GM23338 (cell line): ENCODE data around the gene ROR1. TPM values are rescaled to one million over a fixed set of nuclear protein-coding genes. Genes with fewer than 3 reads are reported as not detected.

ENCODE experiments used
- ATAC-seq: fragments of 200-7000 bp; cut with Tn5 transposase; 3 replicates; pipeline ENCODE4 v1.9.1; 2020
- DNase-seq: peaks from one replicate; pipeline ENCODE4 v3.0.0-alpha.2; 2015; ENCODE audit warnings: low spot score
- H2AFZ ChIP-seq: fragments of 200-600 bp; sonication (generic); 2 replicates; pipeline ENCODE4 v1.8.0; 2016; ENCODE audit warnings: antibody characterized with exemption, mild to moderate bottlenecking, moderate library complexity
- H3F3A ChIP-seq: fragments of 200-600 bp; sonication (generic); replicated peaks from 2 replicates; pipeline ENCODE4 v1.8.0; 2017; ENCODE audit warnings: antibody characterized with exemption, mixed run types, low read depth
- H3K27ac ChIP-seq: fragments of 200-600 bp; sonication (generic); 2 replicates; pipeline ENCODE4 v1.6.1; 2016; ENCODE audit warnings: low read depth
- H3K27me3 ChIP-seq: fragments of 200-600 bp; sonication (generic); 2 replicates; pipeline ENCODE4 v1.8.0; 2016; ENCODE audit warnings: mild to moderate bottlenecking, mixed run types, moderate library complexity; ENCODE audit not compliant: insufficient read depth
- H3K36me3 ChIP-seq: fragments of 200-600 bp; sonication (generic); 2 replicates; pipeline ENCODE4 v1.8.0; 2016; ENCODE audit warnings: mild to moderate bottlenecking; ENCODE audit not compliant: insufficient read depth
- H3K4me1 ChIP-seq: fragments of 200-600 bp; sonication (generic); 2 replicates; pipeline ENCODE4 v1.8.0; 2016; ENCODE audit warnings: mild to moderate bottlenecking, moderate library complexity; ENCODE audit not compliant: insufficient read depth
- H3K4me2 ChIP-seq: fragments of 200-600 bp; sonication (generic); 2 replicates; pipeline ENCODE4 v1.7.1; 2017; ENCODE audit warnings: mixed run types
- H3K4me3 ChIP-seq: fragments of 200-600 bp; sonication (generic); 2 replicates; pipeline ENCODE4 v1.6.1; 2016; ENCODE audit warnings: mixed run types
- H3K79me2 ChIP-seq: fragments of 200-600 bp; sonication (generic); replicated peaks from 2 replicates; pipeline ENCODE4 v1.8.0; 2017; ENCODE audit warnings: mild to moderate bottlenecking; ENCODE audit not compliant: insufficient read depth
- H3K9me2 ChIP-seq: fragments of 200-600 bp; sonication (generic); 2 replicates; pipeline ENCODE4 v1.8.0; 2017; ENCODE audit not compliant: insufficient read depth
- H4K20me1 ChIP-seq: fragments of 200-600 bp; sonication (generic); replicated peaks from 2 replicates; pipeline ENCODE4 v1.8.0; 2017; ENCODE audit warnings: mild to moderate bottlenecking; ENCODE audit not compliant: insufficient read depth
- H3K27ac Mint-ChIP-seq: 2 replicates; pipeline ENCODE4 v1.8.0; 2020; ENCODE audit warnings: inconsistent platforms, mild to moderate bottlenecking, moderate library complexity, mixed read lengths
- H3K27me3 Mint-ChIP-seq: 3 replicates; pipeline ENCODE4 v1.8.0; 2022; ENCODE audit warnings: low read depth, mild to moderate bottlenecking, moderate library complexity, mixed read lengths, inconsistent platforms; ENCODE audit not compliant: insufficient read depth, poor library complexity
- H3K36me3 Mint-ChIP-seq: 3 replicates; pipeline ENCODE4 v1.8.0; 2021; ENCODE audit warnings: low read depth, mild to moderate bottlenecking, inconsistent platforms, moderate library complexity, mixed read lengths
- H3K4me1 Mint-ChIP-seq: 3 replicates; pipeline ENCODE4 v1.8.0; 2020; ENCODE audit warnings: mild to moderate bottlenecking, inconsistent platforms, mixed read lengths
- H3K4me3 Mint-ChIP-seq: 3 replicates; pipeline ENCODE4 v1.8.0; 2021; ENCODE audit warnings: moderate library complexity, mild to moderate bottlenecking, inconsistent platforms, mixed read lengths
- H3K9me3 Mint-ChIP-seq: 3 replicates; pipeline ENCODE4 v1.8.0; 2020; ENCODE audit warnings: moderate library complexity, mild to moderate bottlenecking, inconsistent platforms, mixed read lengths
- CREB1 ChIP-seq: fragments of 250-450 bp; sonication (Bioruptor Pico); IDR thresholded peaks from 2 replicates; pipeline ENCODE4 v1.5.0; 2020; ENCODE audit warnings: low read depth, mild to moderate bottlenecking, moderate library complexity
- EZH2 ChIP-seq: fragments of 200-600 bp; sonication (generic); IDR thresholded peaks from one replicate; pipeline ENCODE4 v1.8.0; 2017; ENCODE audit warnings: antibody characterized with exemption, mild to moderate bottlenecking, low read depth; ENCODE audit not compliant: unreplicated experiment
- JUNB ChIP-seq: IDR thresholded peaks from one replicate; pipeline ENCODE4 v1.6.1; 2016; ENCODE audit warnings: antibody characterized with exemption; ENCODE audit not compliant: unreplicated experiment
- NANOG ChIP-seq: IDR thresholded peaks from 2 replicates; pipeline ENCODE4 v1.6.1; 2016; ENCODE audit warnings: antibody characterized with exemption, borderline replicate concordance
- POLR2AphosphoS5 ChIP-seq: IDR thresholded peaks from 2 replicates; pipeline ENCODE4 v1.6.1; 2016; ENCODE audit warnings: antibody characterized with exemption, low read depth
- STAT1 ChIP-seq: IDR thresholded peaks from one replicate; pipeline ENCODE4 v1.6.1; 2016; ENCODE audit warnings: antibody characterized with exemption; ENCODE audit not compliant: unreplicated experiment
- ZNF114 ChIP-seq: fragments of 250-450 bp; sonication (Bioruptor Pico); IDR thresholded peaks from 2 replicates; pipeline ENCODE4 v1.5.0; 2020; ENCODE audit warnings: mild to moderate bottlenecking, moderate library complexity
- ZNF331 ChIP-seq: fragments of 250-450 bp; sonication (Bioruptor Pico); IDR thresholded peaks from 2 replicates; pipeline ENCODE4 v1.5.0; 2020; ENCODE audit warnings: low read depth, mild to moderate bottlenecking, moderate library complexity
- polyA plus RNA-seq: library from polyadenylated mRNA; unstranded; fragments of >200 nt; fragmentation: Nextera tagmentation; extraction: Ambion mirVana; gene quantifications from 2 replicates; pipeline ENCODE4 v1.2.1, GENCODE V29; 2016
- total RNA-seq: library from RNA; depleted of rRNA; stranded (reverse); fragments of >200 nt; shearing (Covaris generic); gene quantifications from 2 replicates; pipeline ENCODE4 v1.2.3, GENCODE V29; 2014
- TF ChIP-seq, protein P1 (sequence below): fragments of 250-450 bp; sonication (Bioruptor Pico); IDR thresholded peaks from 2 replicates; pipeline ENCODE4 v1.5.0; 2020; ENCODE audit warnings: mild to moderate bottlenecking, moderate library complexity
- TF ChIP-seq, protein P2 (sequence below), 2 experiments: fragments of 200-600 bp in 1 of 2; sonication (generic) in 1 of 2; conservative IDR thresholded peaks; 2 replicates each; pipeline versions ENCODE4 v1.5.1 to v1.6.1; 2016 to 2017; ENCODE audit warnings: antibody characterized with exemption in 2 of 2, low read depth in 2 of 2, mild to moderate bottlenecking in 2 of 2, moderate library complexity in 1 of 2
- TF ChIP-seq, protein P3 (sequence below): IDR thresholded peaks from one replicate; pipeline ENCODE4 v1.6.1; 2018; ENCODE audit warnings: antibody characterized with exemption; ENCODE audit not compliant: unreplicated experiment
- TF ChIP-seq, protein P4 (sequence below): IDR thresholded peaks from 2 replicates; pipeline ENCODE4 v1.6.1; 2016; ENCODE audit warnings: antibody characterized with exemption

The ROR1 gene
- total and polyA plus RNA-seq, 2 experiments from 2014 or later = 59.7 to 96.0 TPM

DNA sequence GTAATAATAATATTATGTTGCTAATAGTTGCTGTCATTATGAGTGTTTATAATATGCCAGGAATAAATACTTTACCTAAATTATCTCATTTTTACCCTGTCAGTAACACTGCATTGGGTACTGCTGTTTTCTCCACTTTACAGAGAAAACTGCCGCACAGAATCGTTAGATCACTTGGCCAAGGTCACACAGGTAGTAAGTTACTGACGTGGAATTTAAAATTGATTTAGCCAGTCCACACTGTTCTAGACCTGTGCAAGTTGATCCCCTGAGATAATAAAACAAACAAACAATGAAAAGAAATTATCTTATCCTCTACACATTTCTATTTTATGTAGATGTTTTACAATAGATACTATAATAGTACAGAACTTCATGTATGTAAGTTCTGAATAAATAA lies 174.1 kb downstream of the ROR1 start (continued):
- TF ChIP-seq, protein P1, sequence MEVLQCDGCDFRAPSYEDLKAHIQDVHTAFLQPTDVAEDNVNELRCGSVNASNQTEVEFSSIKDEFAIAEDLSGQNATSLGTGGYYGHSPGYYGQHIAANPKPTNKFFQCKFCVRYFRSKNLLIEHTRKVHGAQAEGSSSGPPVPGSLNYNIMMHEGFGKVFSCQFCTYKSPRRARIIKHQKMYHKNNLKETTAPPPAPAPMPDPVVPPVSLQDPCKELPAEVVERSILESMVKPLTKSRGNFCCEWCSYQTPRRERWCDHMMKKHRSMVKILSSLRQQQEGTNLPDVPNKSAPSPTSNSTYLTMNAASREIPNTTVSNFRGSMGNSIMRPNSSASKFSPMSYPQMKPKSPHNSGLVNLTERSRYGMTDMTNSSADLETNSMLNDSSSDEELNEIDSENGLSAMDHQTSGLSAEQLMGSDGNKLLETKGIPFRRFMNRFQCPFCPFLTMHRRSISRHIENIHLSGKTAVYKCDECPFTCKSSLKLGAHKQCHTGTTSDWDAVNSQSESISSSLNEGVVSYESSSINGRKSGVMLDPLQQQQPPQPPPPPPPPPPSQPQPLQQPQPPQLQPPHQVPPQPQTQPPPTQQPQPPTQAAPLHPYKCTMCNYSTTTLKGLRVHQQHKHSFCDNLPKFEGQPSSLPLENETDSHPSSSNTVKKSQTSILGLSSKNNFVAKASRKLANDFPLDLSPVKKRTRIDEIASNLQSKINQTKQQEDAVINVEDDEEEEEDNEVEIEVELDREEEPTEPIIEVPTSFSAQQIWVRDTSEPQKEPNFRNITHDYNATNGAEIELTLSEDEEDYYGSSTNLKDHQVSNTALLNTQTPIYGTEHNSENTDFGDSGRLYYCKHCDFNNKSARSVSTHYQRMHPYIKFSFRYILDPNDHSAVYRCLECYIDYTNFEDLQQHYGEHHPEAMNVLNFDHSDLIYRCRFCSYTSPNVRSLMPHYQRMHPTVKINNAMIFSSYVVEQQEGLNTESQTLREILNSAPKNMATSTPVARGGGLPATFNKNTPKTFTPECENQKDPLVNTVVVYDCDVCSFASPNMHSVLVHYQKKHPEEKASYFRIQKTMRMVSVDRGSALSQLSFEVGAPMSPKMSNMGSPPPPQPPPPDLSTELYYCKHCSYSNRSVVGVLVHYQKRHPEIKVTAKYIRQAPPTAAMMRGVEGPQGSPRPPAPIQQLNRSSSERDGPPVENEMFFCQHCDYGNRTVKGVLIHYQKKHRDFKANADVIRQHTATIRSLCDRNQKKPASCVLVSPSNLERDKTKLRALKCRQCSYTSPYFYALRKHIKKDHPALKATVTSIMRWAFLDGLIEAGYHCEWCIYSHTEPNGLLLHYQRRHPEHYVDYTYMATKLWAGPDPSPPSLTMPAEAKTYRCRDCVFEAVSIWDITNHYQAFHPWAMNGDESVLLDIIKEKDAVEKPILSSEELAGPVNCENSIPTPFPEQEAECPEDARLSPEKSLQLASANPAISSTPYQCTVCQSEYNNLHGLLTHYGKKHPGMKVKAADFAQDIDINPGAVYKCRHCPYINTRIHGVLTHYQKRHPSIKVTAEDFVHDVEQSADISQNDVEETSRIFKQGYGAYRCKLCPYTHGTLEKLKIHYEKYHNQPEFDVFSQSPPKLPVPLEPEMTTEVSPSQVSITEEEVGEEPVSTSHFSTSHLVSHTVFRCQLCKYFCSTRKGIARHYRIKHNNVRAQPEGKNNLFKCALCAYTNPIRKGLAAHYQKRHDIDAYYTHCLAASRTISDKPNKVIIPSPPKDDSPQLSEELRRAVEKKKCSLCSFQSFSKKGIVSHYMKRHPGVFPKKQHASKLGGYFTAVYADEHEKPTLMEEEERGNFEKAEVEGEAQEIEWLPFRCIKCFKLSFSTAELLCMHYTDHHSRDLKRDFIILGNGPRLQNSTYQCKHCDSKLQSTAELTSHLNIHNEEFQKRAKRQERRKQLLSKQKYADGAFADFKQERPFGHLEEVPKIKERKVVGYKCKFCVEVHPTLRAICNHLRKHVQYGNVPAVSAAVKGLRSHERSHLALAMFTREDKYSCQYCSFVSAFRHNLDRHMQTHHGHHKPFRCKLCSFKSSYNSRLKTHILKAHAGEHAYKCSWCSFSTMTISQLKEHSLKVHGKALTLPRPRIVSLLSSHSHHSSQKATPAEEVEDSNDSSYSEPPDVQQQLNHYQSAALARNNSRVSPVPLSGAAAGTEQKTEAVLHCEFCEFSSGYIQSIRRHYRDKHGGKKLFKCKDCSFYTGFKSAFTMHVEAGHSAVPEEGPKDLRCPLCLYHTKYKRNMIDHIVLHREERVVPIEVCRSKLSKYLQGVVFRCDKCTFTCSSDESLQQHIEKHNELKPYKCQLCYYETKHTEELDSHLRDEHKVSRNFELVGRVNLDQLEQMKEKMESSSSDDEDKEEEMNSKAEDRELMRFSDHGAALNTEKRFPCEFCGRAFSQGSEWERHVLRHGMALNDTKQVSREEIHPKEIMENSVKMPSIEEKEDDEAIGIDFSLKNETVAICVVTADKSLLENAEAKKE (CRISPR knock-in tag) = no peak
- no peak for TF ChIP-seq CREB1 (CRISPR knock-in tag)
- TF ChIP-seq POLR2AphosphoS5 = no peak

DNA sequence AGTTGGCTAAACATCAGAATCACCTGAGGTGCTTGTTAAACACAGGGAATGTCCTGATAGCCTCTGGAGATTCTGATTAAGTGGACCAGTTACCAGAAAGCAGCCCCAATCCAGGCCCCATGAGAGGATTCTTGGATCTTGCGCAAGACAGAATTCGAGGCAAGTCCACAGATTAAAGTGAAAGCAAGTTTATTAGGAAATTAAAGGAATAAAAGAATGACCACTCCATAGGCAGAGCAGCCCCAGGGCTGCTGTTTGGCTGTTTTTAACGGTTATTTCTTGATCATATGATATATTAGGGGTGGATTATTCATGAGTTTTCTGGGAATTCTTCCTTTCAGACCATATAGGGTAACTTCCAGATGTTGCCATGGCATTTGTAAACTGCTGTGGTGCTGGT lies 176.2 kb downstream of the ROR1 start:
- Mint-ChIP-seq H3K4me1 (peaks cover 28% of the 10 kb centered on the region), H3K36me3 (peaks cover 40% of the 10 kb centered on the region), H3K27ac (peak overlapping the region; percentile 50; the same call in 1 of the 2 replicates), H3K27me3 (peaks cover 9% of the 10 kb centered on the region), H3K9me3 (peaks cover 19% of the 10 kb centered on the region), H3K4me3 (no peak overlapping the region)
- peaks cover 28% of the 10 kb centered on the region for H3K4me1 ChIP-seq
- no peaks in the 10 kb centered on the region for H3F3A ChIP-seq
- no peak overlapping the region for H2AFZ ChIP-seq
- H3K9me2 ChIP-seq = no peaks in the 10 kb centered on the region
- peaks cover 45% of the 10 kb centered on the region for H4K20me1 ChIP-seq
- DNase-seq (no peak), ATAC-seq (no peak)
- 0 out of 2 replicates have a peak, but pooled peaks cover 3% of the 10 kb centered on the region for H3K36me3 ChIP-seq
- H3K4me3 ChIP-seq = no peak overlapping the region
- H3K79me2 ChIP-seq = peaks cover 96% of the 10 kb centered on the region
- no peak overlapping the region for H3K4me2 ChIP-seq
- H3K27ac ChIP-seq = no peak overlapping the region
- no peaks in the 10 kb centered on the region for H3K27me3 ChIP-seq
- TF ChIP-seq, protein P2, sequence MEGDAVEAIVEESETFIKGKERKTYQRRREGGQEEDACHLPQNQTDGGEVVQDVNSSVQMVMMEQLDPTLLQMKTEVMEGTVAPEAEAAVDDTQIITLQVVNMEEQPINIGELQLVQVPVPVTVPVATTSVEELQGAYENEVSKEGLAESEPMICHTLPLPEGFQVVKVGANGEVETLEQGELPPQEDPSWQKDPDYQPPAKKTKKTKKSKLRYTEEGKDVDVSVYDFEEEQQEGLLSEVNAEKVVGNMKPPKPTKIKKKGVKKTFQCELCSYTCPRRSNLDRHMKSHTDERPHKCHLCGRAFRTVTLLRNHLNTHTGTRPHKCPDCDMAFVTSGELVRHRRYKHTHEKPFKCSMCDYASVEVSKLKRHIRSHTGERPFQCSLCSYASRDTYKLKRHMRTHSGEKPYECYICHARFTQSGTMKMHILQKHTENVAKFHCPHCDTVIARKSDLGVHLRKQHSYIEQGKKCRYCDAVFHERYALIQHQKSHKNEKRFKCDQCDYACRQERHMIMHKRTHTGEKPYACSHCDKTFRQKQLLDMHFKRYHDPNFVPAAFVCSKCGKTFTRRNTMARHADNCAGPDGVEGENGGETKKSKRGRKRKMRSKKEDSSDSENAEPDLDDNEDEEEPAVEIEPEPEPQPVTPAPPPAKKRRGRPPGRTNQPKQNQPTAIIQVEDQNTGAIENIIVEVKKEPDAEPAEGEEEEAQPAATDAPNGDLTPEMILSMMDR (conservative IDR thresholded peaks at IDR 0.05; ENCODE audit: low read depth in 2 of 2) = no peak
- TF ChIP-seq, protein P3, sequence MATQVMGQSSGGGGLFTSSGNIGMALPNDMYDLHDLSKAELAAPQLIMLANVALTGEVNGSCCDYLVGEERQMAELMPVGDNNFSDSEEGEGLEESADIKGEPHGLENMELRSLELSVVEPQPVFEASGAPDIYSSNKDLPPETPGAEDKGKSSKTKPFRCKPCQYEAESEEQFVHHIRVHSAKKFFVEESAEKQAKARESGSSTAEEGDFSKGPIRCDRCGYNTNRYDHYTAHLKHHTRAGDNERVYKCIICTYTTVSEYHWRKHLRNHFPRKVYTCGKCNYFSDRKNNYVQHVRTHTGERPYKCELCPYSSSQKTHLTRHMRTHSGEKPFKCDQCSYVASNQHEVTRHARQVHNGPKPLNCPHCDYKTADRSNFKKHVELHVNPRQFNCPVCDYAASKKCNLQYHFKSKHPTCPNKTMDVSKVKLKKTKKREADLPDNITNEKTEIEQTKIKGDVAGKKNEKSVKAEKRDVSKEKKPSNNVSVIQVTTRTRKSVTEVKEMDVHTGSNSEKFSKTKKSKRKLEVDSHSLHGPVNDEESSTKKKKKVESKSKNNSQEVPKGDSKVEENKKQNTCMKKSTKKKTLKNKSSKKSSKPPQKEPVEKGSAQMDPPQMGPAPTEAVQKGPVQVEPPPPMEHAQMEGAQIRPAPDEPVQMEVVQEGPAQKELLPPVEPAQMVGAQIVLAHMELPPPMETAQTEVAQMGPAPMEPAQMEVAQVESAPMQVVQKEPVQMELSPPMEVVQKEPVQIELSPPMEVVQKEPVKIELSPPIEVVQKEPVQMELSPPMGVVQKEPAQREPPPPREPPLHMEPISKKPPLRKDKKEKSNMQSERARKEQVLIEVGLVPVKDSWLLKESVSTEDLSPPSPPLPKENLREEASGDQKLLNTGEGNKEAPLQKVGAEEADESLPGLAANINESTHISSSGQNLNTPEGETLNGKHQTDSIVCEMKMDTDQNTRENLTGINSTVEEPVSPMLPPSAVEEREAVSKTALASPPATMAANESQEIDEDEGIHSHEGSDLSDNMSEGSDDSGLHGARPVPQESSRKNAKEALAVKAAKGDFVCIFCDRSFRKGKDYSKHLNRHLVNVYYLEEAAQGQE = no peak
- no peak for TF ChIP-seq CREB1 (CRISPR knock-in tag)
- TF ChIP-seq, protein P4, sequence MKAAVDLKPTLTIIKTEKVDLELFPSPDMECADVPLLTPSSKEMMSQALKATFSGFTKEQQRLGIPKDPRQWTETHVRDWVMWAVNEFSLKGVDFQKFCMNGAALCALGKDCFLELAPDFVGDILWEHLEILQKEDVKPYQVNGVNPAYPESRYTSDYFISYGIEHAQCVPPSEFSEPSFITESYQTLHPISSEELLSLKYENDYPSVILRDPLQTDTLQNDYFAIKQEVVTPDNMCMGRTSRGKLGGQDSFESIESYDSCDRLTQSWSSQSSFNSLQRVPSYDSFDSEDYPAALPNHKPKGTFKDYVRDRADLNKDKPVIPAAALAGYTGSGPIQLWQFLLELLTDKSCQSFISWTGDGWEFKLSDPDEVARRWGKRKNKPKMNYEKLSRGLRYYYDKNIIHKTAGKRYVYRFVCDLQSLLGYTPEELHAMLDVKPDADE = no peak
- TF ChIP-seq JUNB = no peak
- TF ChIP-seq ZNF331 (CRISPR knock-in tag) = no peak
- TF ChIP-seq STAT1 = no peak
- TF ChIP-seq ZNF114 = no peak
- no peak for TF ChIP-seq POLR2AphosphoS5
- no peak for TF ChIP-seq NANOG
- no peak for TF ChIP-seq EZH2
